CD14-positive monocyte (primary cell): Measurements from ENCODE around the gene NID2. TPM values are rescaled to one million over a fixed set of nuclear protein-coding genes. Genes with fewer than 3 reads are reported as not detected.

ENCODE experiments used
- DNase-seq, 3 donors: peaks; one replicate each; pipeline ENCODE4 v3.0.0-alpha.2; 2011 to 2022
- H2AFZ ChIP-seq: 2 replicates; pipeline ENCODE4 v1.6.0; 2012; ENCODE audit warnings: mild to moderate bottlenecking, low read depth, low read length, inconsistent platforms; ENCODE audit not compliant: insufficient read depth, poor library complexity, severe bottlenecking
- H3K27ac ChIP-seq, 2 donors: 1 replicate in 1 of 2; 2 replicates in 1 of 2; pipeline ENCODE4 v1.5.1; 2012 to 2013; ENCODE audit warnings: low read length in 2 of 2, control low read depth in 1 of 2, inconsistent platforms in 1 of 2, low read depth in 1 of 2, mild to moderate bottlenecking in 1 of 2
- H3K27me3 ChIP-seq, 2 donors: one replicate each; pipeline versions ENCODE4 v1.6.0 to v1.6.1; 2011 to 2013; ENCODE audit warnings: low read length in 2 of 2; ENCODE audit not compliant: control insufficient read depth in 2 of 2, insufficient read depth in 2 of 2
- H3K36me3 ChIP-seq, 2 donors: replicated peaks in 1 of 2; 1 replicate in 1 of 2; 2 replicates in 1 of 2; pipeline versions ENCODE4 v1.5.1 to v1.6.1; 2012 to 2013; ENCODE audit warnings: low read length in 2 of 2, control low read depth in 1 of 2, inconsistent platforms in 1 of 2, mild to moderate bottlenecking in 1 of 2; ENCODE audit not compliant: insufficient read depth in 2 of 2, control insufficient read depth in 1 of 2
- H3K4me1 ChIP-seq, 2 donors: 1 replicate in 1 of 2; 2 replicates in 1 of 2; pipeline versions ENCODE4 v1.5.1 to v1.6.1; 2012 to 2013; ENCODE audit warnings: low read length in 2 of 2, control low read depth in 1 of 2, inconsistent platforms in 1 of 2, mild to moderate bottlenecking in 1 of 2, moderate library complexity in 1 of 2; ENCODE audit not compliant: insufficient read depth in 2 of 2, control insufficient read depth in 1 of 2
- H3K4me2 ChIP-seq: replicated peaks from 2 replicates; pipeline ENCODE3; 2012; ENCODE audit warnings: low read length, moderate library complexity, mild to moderate bottlenecking; ENCODE audit not compliant: poor library complexity, severe bottlenecking; ENCODE audit errors: extremely low read depth
- H3K4me3 ChIP-seq, 3 experiments: fragments of 200-600 bp in 1 of 3; sonication (generic) in 1 of 3; replicated peaks in 1 of 3; 1 replicate in 2 of 3; 2 replicates in 1 of 3; pipeline ENCODE4 v1.5.1; 2011 to 2013; ENCODE audit warnings: low read length in 3 of 3, mild to moderate bottlenecking in 3 of 3, control low read depth in 2 of 3, low read depth in 2 of 3, inconsistent platforms in 1 of 3, moderate library complexity in 1 of 3
- H3K79me2 ChIP-seq: 2 replicates; pipeline ENCODE4 v1.6.0; 2012; ENCODE audit warnings: mild to moderate bottlenecking, control low read depth, inconsistent platforms, low read length, moderate library complexity; ENCODE audit not compliant: insufficient read depth
- H3K9ac ChIP-seq: 2 replicates; pipeline ENCODE4 v1.6.0; 2017; ENCODE audit warnings: low read length, mild to moderate bottlenecking; ENCODE audit not compliant: insufficient read depth, poor library complexity, severe bottlenecking
- H3K9me3 ChIP-seq, 2 donors: replicated peaks in 1 of 2; 1 replicate in 1 of 2; 2 replicates in 1 of 2; pipeline versions ENCODE4 v1.5.1 to v1.6.1; 2012 to 2013; ENCODE audit warnings: low read length in 2 of 2, control low read depth in 1 of 2; ENCODE audit not compliant: control insufficient read depth in 1 of 2, insufficient read depth in 1 of 2
- H4K20me1 ChIP-seq: 2 replicates; pipeline ENCODE4 v1.6.0; 2012; ENCODE audit warnings: mild to moderate bottlenecking, low read length, control low read depth, moderate library complexity; ENCODE audit not compliant: insufficient read depth
- H3K27ac Mint-ChIP-seq, 7 donors: one replicate each; pipeline ENCODE4 v1.8.0; 2020; ENCODE audit warnings: mild to moderate bottlenecking in 7 of 7, mixed read lengths in 7 of 7, moderate library complexity in 6 of 7, inconsistent platforms in 2 of 7
- H3K27me3 Mint-ChIP-seq, 3 donors: one replicate each; pipeline ENCODE4 v1.8.0; 2021 to 2022; ENCODE audit warnings: low read depth in 3 of 3, mild to moderate bottlenecking in 3 of 3, mixed read lengths in 3 of 3, moderate library complexity in 3 of 3, inconsistent platforms in 1 of 3
- H3K36me3 Mint-ChIP-seq, 2 donors: one replicate each; pipeline ENCODE4 v1.8.0; 2020; ENCODE audit warnings: mixed read lengths in 2 of 2, inconsistent platforms in 1 of 2, mild to moderate bottlenecking in 1 of 2
- H3K4me1 Mint-ChIP-seq: one replicate; pipeline ENCODE4 v1.8.0; 2020; ENCODE audit warnings: mild to moderate bottlenecking, mixed read lengths
- H3K4me3 Mint-ChIP-seq, 2 donors: one replicate each; pipeline ENCODE4 v1.8.0; 2020; ENCODE audit warnings: mild to moderate bottlenecking in 2 of 2, mixed read lengths in 2 of 2, moderate library complexity in 1 of 2
- H3K9me3 Mint-ChIP-seq, 7 donors: one replicate each; pipeline ENCODE4 v1.8.0; 2020 to 2022; ENCODE audit warnings: mixed read lengths in 7 of 7, mild to moderate bottlenecking in 6 of 7, moderate library complexity in 6 of 7, inconsistent platforms in 2 of 7
- CTCF ChIP-seq: fragments of 200-600 bp; IDR thresholded peaks from one replicate; pipeline ENCODE4 v1.8.0; 2022; ENCODE audit warnings: antibody characterized with exemption, mild to moderate bottlenecking
- WGBS: methylation state at CpG from one replicate; pipeline ENCODE4 v1.1.5; 2013; ENCODE audit warnings: missing lambda C conversion rate; ENCODE audit not compliant: insufficient coverage; 5-methylcytosine and 5-hydroxymethylcytosine counted together
- intact Hi-C, 2 donors: fragments of 100-400 bp; cut with micrococcal nuclease; formaldehyde crosslinking; loops; one replicate each; pipeline versions ENCODE4 v1.15.0 to v1.15.1; 2023
- polyA plus RNA-seq, 3 donors: library from polyadenylated mRNA; depleted of rRNA in 1 of 3; unstranded in 2 of 3; stranded (reverse) in 1 of 3; fragments of 300-500 nt in 2 of 3; fragments of >200 nt in 1 of 3; fragmentation: Illumina TruSeq in 2 of 3; gene quantifications; 1 replicate in 2 of 3; 2 replicates in 1 of 3; pipeline ENCODE4 v1.2.3, GENCODE V29; 2012 to 2021

The NID2 gene
- polyA plus RNA-seq, 3 donors = not detected

- DNase-seq = no peak
- H3K36me3 ChIP-seq = peaks cover 100% of the 10 kb centered on the region in 2 donors
- H3K4me1 ChIP-seq = no peaks in the 10 kb centered on the region
- no peak for TF ChIP-seq CTCF
- WGBS = no CpG with 5 or more reads among the region's 3 CpGs
- H2AFZ ChIP-seq = no peak overlapping the region
- H3K79me2 ChIP-seq = no peaks in the 10 kb centered on the region
- H4K20me1 ChIP-seq = no peaks in the 10 kb centered on the region
- Mint-ChIP-seq H3K27me3 (no peaks in the 10 kb centered on the region), H3K4me1 (no peaks in the 10 kb centered on the region), H3K4me3 (no peak overlapping the region), H3K27ac (no peak overlapping the region), H3K36me3 (peaks cover 89 to 90% of the 10 kb centered on the region in 2 donors), H3K9me3 (no peaks in the 10 kb centered on the region)
- H3K27me3 ChIP-seq = no peaks in the 10 kb centered on the region
- no peaks in the 10 kb centered on the region for H3K9me3 ChIP-seq
- no peak overlapping the region for H3K4me2 ChIP-seq
- intact Hi-C loops = no loop called here
- H3K9ac ChIP-seq = no peak overlapping the region
- no peak overlapping the region for H3K27ac ChIP-seq
- no peak overlapping the region for H3K4me3 ChIP-seq
These were observed 62.5 kb downstream of the NID2 start for GRCh38 chr14:52006361-52006760.

GRCh38 chr14:52005625-52006024 lies 63.2 kb downstream of the NID2 start:
- peaks cover 100% of the 10 kb centered on the region in 2 donors for H3K36me3 ChIP-seq
- TF ChIP-seq CTCF = no peak
- Mint-ChIP-seq H3K27ac (no peak overlapping the region), H3K4me3 (no peak overlapping the region), H3K9me3 (no peaks in the 10 kb centered on the region), H3K27me3 (no peaks in the 10 kb centered on the region), H3K4me1 (no peaks in the 10 kb centered on the region), H3K36me3 (peaks cover 86 to 88% of the 10 kb centered on the region in 2 donors)
- H4K20me1 ChIP-seq = no peaks in the 10 kb centered on the region
- DNase-seq = no peak
- H3K4me1 ChIP-seq = no peaks in the 10 kb centered on the region
- intact Hi-C loops = no loop called here
- no peaks in the 10 kb centered on the region for H3K79me2 ChIP-seq
- H3K27me3 ChIP-seq = no peaks in the 10 kb centered on the region
- no peak overlapping the region for H3K4me3 ChIP-seq
- H3K4me2 ChIP-seq = no peak overlapping the region
- H3K9ac ChIP-seq = no peak overlapping the region
- no peak overlapping the region for H3K27ac ChIP-seq
- no peaks in the 10 kb centered on the region for H3K9me3 ChIP-seq
- no CpG with 5 or more reads among the region's 2 CpGs for WGBS
- no peak overlapping the region for H2AFZ ChIP-seq
